Natural killer cell treated with Interleukin-12 subunit alpha and Interleukin-12 subunit beta and Interleukin-15 and Interleukin-18, amount 100 ng/mL, for 72 hours (primary cell): ENCODE measurements around the gene FASTKD1. TPM values are rescaled to one million over a fixed set of nuclear protein-coding genes. Genes with fewer than 3 reads are reported as not detected.
A peak's percentile ranks its signal among the peaks of the same experiment; 100 is the strongest.
"Not testable (repeated sequence)": the region's sequence is repeated elsewhere in the genome, so short reads cannot be mapped to it uniquely, and the experiment has no call there.

ENCODE experiments used
- ATAC-seq, 2 donors: fragments of 150-1000 bp; cut with Tn5 transposase in 1 of 2; sonication (Bioruptor Pico), chemical (Tn5 transposase) in 1 of 2; 2 replicates each; pipeline ENCODE4 v1.10.0; 2021
- DNase-seq: peaks from one replicate; pipeline ENCODE4 v3.0.0; 2022; ENCODE audit warnings: low spot score
- H3K27ac Mint-ChIP-seq, 2 donors: 1 replicate in 1 of 2; 2 replicates in 1 of 2; pipeline ENCODE4 v1.8.0; 2022; ENCODE audit warnings: mixed read lengths in 2 of 2, mild to moderate bottlenecking in 1 of 2, moderate library complexity in 1 of 2
- H3K27me3 Mint-ChIP-seq, 2 donors: 1 replicate in 1 of 2; 2 replicates in 1 of 2; pipeline ENCODE4 v1.8.0; 2022; ENCODE audit warnings: mixed read lengths in 2 of 2
- H3K36me3 Mint-ChIP-seq: one replicate; pipeline ENCODE4 v1.8.0; 2022; ENCODE audit warnings: mixed read lengths
- H3K4me1 Mint-ChIP-seq, 2 donors: 1 replicate in 1 of 2; 2 replicates in 1 of 2; pipeline ENCODE4 v1.8.0; 2022; ENCODE audit warnings: low read depth in 2 of 2, mixed read lengths in 2 of 2, mild to moderate bottlenecking in 1 of 2
- H3K4me3 Mint-ChIP-seq: one replicate; pipeline ENCODE4 v1.8.0; 2022; ENCODE audit warnings: mixed read lengths
- H3K9me3 Mint-ChIP-seq: 2 replicates; pipeline ENCODE4 v1.8.0; 2022; ENCODE audit warnings: mixed read lengths
- total RNA-seq, 2 donors: library from RNA; stranded (reverse); gene quantifications; one replicate each; pipeline ENCODE4 v1.2.3, GENCODE V29; 2022

Gene FASTKD1
- total RNA-seq, 2 donors from 2014 or later, result 37.7 to 61.7 TPM

- H3K27me3 Mint-ChIP-seq, result no peaks in the 10 kb centered on the region
- no peaks in the 10 kb centered on the region for H3K4me1 Mint-ChIP-seq
- DNase-seq (no peak), ATAC-seq (no peak)
- H3K36me3 Mint-ChIP-seq, result peaks cover 10% of the 10 kb centered on the region
- H3K27ac Mint-ChIP-seq, result no peak overlapping the region
- H3K4me3 Mint-ChIP-seq, result no peak overlapping the region
- H3K9me3 Mint-ChIP-seq, result no peaks in the 10 kb centered on the region
Observed at GRCh38 chr2:169546756-169547155, 26.9 kb downstream of the FASTKD1 start.

GRCh38 chr2:169542433-169542832 is 31.2 kb downstream of the FASTKD1 start:
- ATAC-seq (no peak), DNase-seq (no peak)
- no peak overlapping the region for H3K4me3 Mint-ChIP-seq
- H3K27ac Mint-ChIP-seq, result no peak overlapping the region
- peaks cover 10% of the 10 kb centered on the region for H3K36me3 Mint-ChIP-seq
- no peaks in the 10 kb centered on the region for H3K27me3 Mint-ChIP-seq
- H3K4me1 Mint-ChIP-seq, result no peaks in the 10 kb centered on the region
- no peaks in the 10 kb centered on the region for H3K9me3 Mint-ChIP-seq

- Mint-ChIP-seq H3K36me3 (peaks cover 10% of the 10 kb centered on the region), H3K4me3 (no peak overlapping the region), H3K27me3 (no peaks in the 10 kb centered on the region), H3K4me1 (no peaks in the 10 kb centered on the region), H3K27ac (no peak overlapping the region), H3K9me3 (no peaks in the 10 kb centered on the region)
- ATAC-seq (no peak), DNase-seq (no peak)
Observed at GRCh38 chr2:169540146-169540545, 33.5 kb downstream of the FASTKD1 start.

- not testable (repeated sequence) for ATAC-seq, H3K9me3 Mint-ChIP-seq, H3K27ac Mint-ChIP-seq, H3K4me3 Mint-ChIP-seq, H3K27me3 Mint-ChIP-seq, DNase-seq, H3K4me1 Mint-ChIP-seq
- peaks cover 10% of the 10 kb centered on the region for H3K36me3 Mint-ChIP-seq
Observed at GRCh38 chr2:169539460-169539859, 34.2 kb downstream of the FASTKD1 start.

- DNase-seq, result no peak
- ATAC-seq, result peak; percentile 72 to 81
- no peaks in the 10 kb centered on the region for H3K36me3 Mint-ChIP-seq
- no peak overlapping the region for H3K4me3 Mint-ChIP-seq
- H3K9me3 Mint-ChIP-seq, result no peaks in the 10 kb centered on the region
- no peaks in the 10 kb centered on the region for H3K4me1 Mint-ChIP-seq
- H3K27me3 Mint-ChIP-seq, result no peaks in the 10 kb centered on the region
- H3K27ac Mint-ChIP-seq, result no peak overlapping the region
Observed at GRCh38 chr2:169528271-169528701, 45.4 kb downstream of the FASTKD1 start.

- ATAC-seq (no peak), DNase-seq (no peak)
- H3K36me3 Mint-ChIP-seq, result no peaks in the 10 kb centered on the region
- no peak overlapping the region for H3K27ac Mint-ChIP-seq
- H3K27me3 Mint-ChIP-seq, result no peaks in the 10 kb centered on the region
- H3K4me3 Mint-ChIP-seq, result no peak overlapping the region
- no peaks in the 10 kb centered on the region for H3K9me3 Mint-ChIP-seq
- no peaks in the 10 kb centered on the region for H3K4me1 Mint-ChIP-seq
Observed at GRCh38 chr2:169526451-169526850, 47.2 kb downstream of the FASTKD1 start.

- no peak overlapping the region for H3K4me3 Mint-ChIP-seq
- no peaks in the 10 kb centered on the region for H3K36me3 Mint-ChIP-seq
- no peaks in the 10 kb centered on the region for H3K9me3 Mint-ChIP-seq
- ATAC-seq, result no peak
- H3K27me3 Mint-ChIP-seq, result no peaks in the 10 kb centered on the region
- DNase-seq, result no peak
- H3K27ac Mint-ChIP-seq, result no peak overlapping the region
- H3K4me1 Mint-ChIP-seq, result no peaks in the 10 kb centered on the region
Observed at GRCh38 chr2:169525434-169525833, 48.2 kb downstream of the FASTKD1 start.

GRCh38 chr2:169523681-169524080 is 50.0 kb downstream of the FASTKD1 start:
- Mint-ChIP-seq H3K9me3 (no peaks in the 10 kb centered on the region), H3K27ac (no peak overlapping the region), H3K36me3 (no peaks in the 10 kb centered on the region), H3K27me3 (no peaks in the 10 kb centered on the region), H3K4me3 (no peak overlapping the region), H3K4me1 (no peaks in the 10 kb centered on the region)
- DNase-seq (no peak), ATAC-seq (no peak)

GRCh38 chr2:169520896-169521295 is 52.8 kb downstream of the FASTKD1 start:
- H3K4me3 Mint-ChIP-seq, result no peak overlapping the region
- ATAC-seq (no peak), DNase-seq (no peak)
- no peaks in the 10 kb centered on the region for H3K9me3 Mint-ChIP-seq
- no peak overlapping the region for H3K27ac Mint-ChIP-seq
- H3K4me1 Mint-ChIP-seq, result no peaks in the 10 kb centered on the region
- no peaks in the 10 kb centered on the region for H3K36me3 Mint-ChIP-seq
- no peaks in the 10 kb centered on the region for H3K27me3 Mint-ChIP-seq

- not testable (repeated sequence) for H3K36me3 Mint-ChIP-seq, ATAC-seq, H3K9me3 Mint-ChIP-seq, DNase-seq, H3K27ac Mint-ChIP-seq, H3K27me3 Mint-ChIP-seq, H3K4me1 Mint-ChIP-seq, H3K4me3 Mint-ChIP-seq
Observed at GRCh38 chr2:169516488-169516995, 57.1 kb downstream of the FASTKD1 start.

GRCh38 chr2:169514758-169515157 is 58.9 kb downstream of the FASTKD1 start:
- H3K9me3 Mint-ChIP-seq, H3K36me3 Mint-ChIP-seq, ATAC-seq, H3K4me1 Mint-ChIP-seq, H3K27ac Mint-ChIP-seq, H3K27me3 Mint-ChIP-seq, H3K4me3 Mint-ChIP-seq, DNase-seq: not testable (repeated sequence)

- ATAC-seq (no peak), DNase-seq (no peak)
- Mint-ChIP-seq H3K4me1 (no peaks in the 10 kb centered on the region), H3K9me3 (no peaks in the 10 kb centered on the region), H3K36me3 (no peaks in the 10 kb centered on the region), H3K27ac (no peak overlapping the region), H3K27me3 (peaks cover 0 to 3% of the 10 kb centered on the region in 2 donors), H3K4me3 (no peak overlapping the region)
Observed at GRCh38 chr2:169513926-169514325, 59.7 kb downstream of the FASTKD1 start.

- no peak for DNase-seq
- Mint-ChIP-seq H3K27me3 (peaks cover 0 to 3% of the 10 kb centered on the region in 2 donors), H3K4me3 (no peak overlapping the region), H3K9me3 (no peaks in the 10 kb centered on the region), H3K4me1 (no peaks in the 10 kb centered on the region), H3K36me3 (no peaks in the 10 kb centered on the region), H3K27ac (no peak overlapping the region)
- ATAC-seq, result no peak
Observed at GRCh38 chr2:169513094-169513493, 60.6 kb downstream of the FASTKD1 start.

GRCh38 chr2:169512525-169512924 is 61.1 kb downstream of the FASTKD1 start:
- ATAC-seq (no peak), DNase-seq (no peak)
- Mint-ChIP-seq H3K9me3 (no peaks in the 10 kb centered on the region), H3K36me3 (no peaks in the 10 kb centered on the region), H3K27me3 (peaks cover 0 to 3% of the 10 kb centered on the region in 2 donors), H3K4me1 (no peaks in the 10 kb centered on the region), H3K27ac (no peak overlapping the region), H3K4me3 (no peak overlapping the region)

- H3K36me3 Mint-ChIP-seq, result no peaks in the 10 kb centered on the region
- no peaks in the 10 kb centered on the region for H3K9me3 Mint-ChIP-seq
- H3K27ac Mint-ChIP-seq, result no peak overlapping the region
- DNase-seq (no peak), ATAC-seq (no peak)
- peaks cover 0 to 3% of the 10 kb centered on the region in 2 donors for H3K27me3 Mint-ChIP-seq
- H3K4me3 Mint-ChIP-seq, result no peak overlapping the region
- no peaks in the 10 kb centered on the region for H3K4me1 Mint-ChIP-seq
Observed at GRCh38 chr2:169511818-169512217, 61.8 kb downstream of the FASTKD1 start.
